RWPE2 (cell line): ENCODE measurements around the gene SERTAD1.

Experiments
- ATAC-seq: fragments of 200-7000 bp; cut with Tn5 transposase; 3 replicates; pipeline ENCODE4 v1.9.1; 2021; ENCODE audit warnings: low read depth
- DNase-seq: peaks from one replicate; pipeline ENCODE4 v3.0.0-alpha.2; 2020; ENCODE audit warnings: low spot score
- H3K27ac ChIP-seq: fragments of 450-650 bp; 2 replicates; pipeline ENCODE4 v1.5.1; 2017; ENCODE audit warnings: mild to moderate bottlenecking; ENCODE audit not compliant: poor library complexity, severe bottlenecking
- H3K27me3 ChIP-seq: fragments of 250-450 bp; sonication (Bioruptor Pico); 2 replicates; pipeline ENCODE4 v1.5.1; 2021; ENCODE audit warnings: mild to moderate bottlenecking, moderate library complexity; ENCODE audit not compliant: insufficient read depth, poor library complexity, severe bottlenecking
- H3K36me3 ChIP-seq: fragments of 250-450 bp; sonication (Bioruptor Pico); 2 replicates; pipeline ENCODE4 v1.5.1; 2020; ENCODE audit warnings: low read depth, mild to moderate bottlenecking, moderate library complexity
- H3K4me1 ChIP-seq: fragments of 250-450 bp; sonication (Bioruptor Pico); 2 replicates; pipeline ENCODE4 v1.5.1; 2021; ENCODE audit warnings: mild to moderate bottlenecking, moderate library complexity; ENCODE audit not compliant: insufficient read depth, poor library complexity, severe bottlenecking
- H3K4me3 ChIP-seq: fragments of 250-450 bp; sonication (Bioruptor Pico); 2 replicates; pipeline ENCODE4 v1.5.1; 2021; ENCODE audit warnings: mild to moderate bottlenecking, moderate library complexity; ENCODE audit not compliant: severe bottlenecking
- H3K9me3 ChIP-seq: fragments of 250-450 bp; sonication (Bioruptor Pico); 2 replicates; pipeline ENCODE4 v1.5.1; 2021; ENCODE audit warnings: mild to moderate bottlenecking, moderate library complexity; ENCODE audit not compliant: severe bottlenecking
- CTCF ChIP-seq: fragments of 450-650 bp; IDR thresholded peaks from one replicate; pipeline ENCODE4 v1.5.1; 2017; ENCODE audit warnings: mild to moderate bottlenecking, moderate library complexity; ENCODE audit not compliant: poor library complexity, severe bottlenecking

The SERTAD1 gene

GRCh38 chr19:40450664-40451063 is 24.9 kb upstream of the SERTAD1 start:
- DNase-seq (no peak), ATAC-seq (no peak)
- Histone ChIP-seq H3K9me3 (no peaks in the 10 kb centered on the region), H3K4me3 (no peak overlapping the region), H3K27ac (no peak overlapping the region), H3K36me3 (no peaks in the 10 kb centered on the region), H3K4me1 (peaks cover 11% of the 10 kb centered on the region), H3K27me3 (no peaks in the 10 kb centered on the region)
- TF ChIP-seq CTCF = no peak

DNA sequence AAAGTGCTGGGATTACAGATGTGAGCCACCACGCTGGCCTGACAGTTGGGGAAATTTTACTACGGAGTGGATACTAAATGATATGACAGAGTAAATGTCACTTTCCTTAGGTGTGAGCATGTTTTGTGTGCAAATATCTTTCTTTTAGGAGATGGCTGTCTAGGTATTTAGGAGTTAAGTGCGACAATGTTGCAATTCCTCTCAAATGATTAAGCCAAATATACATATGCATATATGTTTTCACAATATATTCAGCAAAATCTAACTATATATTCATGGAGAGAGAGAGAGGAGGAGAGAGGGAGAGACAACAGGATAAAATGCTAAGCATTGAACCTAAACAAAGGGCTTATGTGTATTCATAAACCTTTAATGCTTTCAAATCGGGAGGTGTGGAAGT is 23.7 kb upstream of the SERTAD1 start:
- no peak for TF ChIP-seq CTCF
- Histone ChIP-seq H3K4me3 (no peak overlapping the region), H3K4me1 (peaks cover 20% of the 10 kb centered on the region), H3K9me3 (no peaks in the 10 kb centered on the region), H3K27ac (no peak overlapping the region), H3K27me3 (no peaks in the 10 kb centered on the region), H3K36me3 (no peaks in the 10 kb centered on the region)
- ATAC-seq = no peak
- no peak for DNase-seq

DNA sequence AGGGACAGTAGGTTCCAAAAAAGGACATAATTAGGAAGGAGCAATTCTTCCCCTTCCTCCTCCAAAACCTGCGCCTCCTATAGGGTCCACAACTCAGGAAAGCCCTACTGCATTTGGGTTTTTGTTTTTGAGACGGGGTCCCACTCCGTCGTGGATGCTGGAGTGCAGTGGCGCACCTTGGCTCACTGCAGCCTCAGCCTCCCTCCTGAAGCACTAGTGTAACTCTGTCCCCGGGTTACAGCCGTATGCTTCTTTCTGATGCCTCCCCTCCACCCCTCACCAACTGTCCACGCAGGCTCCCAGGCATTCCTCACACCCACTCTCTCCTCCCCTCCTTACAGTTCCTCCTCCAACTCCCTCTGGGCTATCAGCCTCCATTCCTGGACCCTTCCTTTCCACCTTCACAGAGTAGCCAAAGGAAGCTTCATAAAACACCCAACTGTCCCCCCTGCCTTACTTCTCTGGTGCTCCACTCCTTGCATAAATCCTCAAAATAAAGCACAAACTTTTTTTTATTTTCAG is 20.5 kb upstream of the SERTAD1 start:
- Histone ChIP-seq H3K27me3 (no peaks in the 10 kb centered on the region), H3K4me1 (peaks cover 16% of the 10 kb centered on the region), H3K4me3 (no peak overlapping the region), H3K9me3 (no peaks in the 10 kb centered on the region), H3K36me3 (peaks cover 14% of the 10 kb centered on the region), H3K27ac (peak overlapping the region; percentile 90)
- DNase-seq = no peak
- ATAC-seq = no peak
- TF ChIP-seq CTCF = no peak

DNA sequence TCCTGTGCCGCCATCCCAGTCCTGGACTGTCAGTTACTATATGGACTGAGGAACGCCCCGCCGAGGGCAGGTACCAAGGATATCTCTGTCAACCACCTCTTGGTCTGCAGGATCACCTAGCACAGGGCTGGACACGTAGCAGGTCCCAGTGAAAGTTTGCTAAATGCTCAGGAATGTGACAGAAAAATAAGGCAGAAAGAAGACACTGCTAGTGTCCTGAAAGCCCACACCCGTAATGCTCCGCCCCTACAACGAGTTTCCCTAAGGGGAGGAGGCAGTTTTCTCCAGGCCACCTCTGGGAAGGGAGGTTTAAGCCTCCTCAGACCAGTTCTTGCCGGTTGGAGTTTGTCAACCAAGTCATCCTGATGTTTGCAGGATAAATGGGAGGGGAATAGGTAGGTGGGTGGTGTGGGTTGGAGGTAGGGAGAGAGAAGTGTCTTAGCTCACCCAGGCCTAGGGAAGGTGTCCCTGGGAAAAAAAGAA is 20.0 kb upstream of the SERTAD1 start:
- Histone ChIP-seq H3K27ac (peak overlapping the region; percentile 90), H3K36me3 (peaks cover 19% of the 10 kb centered on the region), H3K27me3 (no peaks in the 10 kb centered on the region), H3K4me1 (peaks cover 16% of the 10 kb centered on the region), H3K4me3 (no peak overlapping the region), H3K9me3 (no peaks in the 10 kb centered on the region)
- ATAC-seq = peak; percentile 11; the same call in 1 of the 3 replicates
- no peak for TF ChIP-seq CTCF
- no peak for DNase-seq

DNA sequence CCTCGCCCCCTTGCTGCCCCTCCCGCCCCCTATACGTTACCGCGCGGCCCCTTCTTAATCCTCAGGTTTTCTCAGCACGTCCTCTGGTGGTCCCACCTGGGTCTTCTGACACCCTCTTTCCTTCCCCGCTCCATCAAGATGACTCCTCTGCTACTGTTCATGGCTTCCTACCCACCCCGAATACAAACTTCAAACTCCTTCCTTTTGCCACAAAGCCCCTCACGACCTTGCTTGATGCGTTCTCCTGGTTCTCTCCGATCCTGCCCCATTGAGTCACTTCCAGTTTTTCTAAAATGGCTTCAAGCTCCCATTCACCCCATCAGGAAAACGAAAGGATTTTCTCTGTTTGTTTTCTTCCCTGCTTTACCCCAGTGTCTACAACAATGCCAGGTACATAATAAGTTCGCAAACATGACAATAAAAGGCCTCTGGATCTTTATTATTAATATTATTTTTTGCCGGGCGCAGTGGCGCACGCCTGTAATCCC is 19.1 kb upstream of the SERTAD1 start:
- TF ChIP-seq CTCF = peak; percentile 49
- peak overlapping the region; percentile 90 for H3K27ac ChIP-seq
- DNase-seq (no peak), ATAC-seq (peak; percentile 2; the same call in 2 of the 3 replicates)
- H3K36me3 ChIP-seq = peaks cover 26% of the 10 kb centered on the region
- no peaks in the 10 kb centered on the region for H3K9me3 ChIP-seq
- H3K4me3 ChIP-seq = peak overlapping the region; percentile 56
- H3K27me3 ChIP-seq = no peaks in the 10 kb centered on the region
- H3K4me1 ChIP-seq = peaks cover 16% of the 10 kb centered on the region
